Measurements from ENCODE around the gene SMPDL3B.

The SMPDL3B gene

GRCh38 chr1:27891196-27891889, 43.5 kb upstream of the SMPDL3B start:
- TF ChIP-seq CTCF (conservative IDR thresholded peaks at IDR 0.05): no peak
- H3K27ac ChIP-seq: no peak overlapping the region

GRCh38 chr1:27894521-27894920, 40.3 kb upstream of the SMPDL3B start:
- TF ChIP-seq CTCF (conservative IDR thresholded peaks at IDR 0.05): no peak
- no peak overlapping the region for H3K27ac ChIP-seq

- no peak overlapping the region for H3K27ac ChIP-seq
- TF ChIP-seq CTCF (conservative IDR thresholded peaks at IDR 0.05): no peak
Measured at GRCh38 chr1:27906759-27907158, 28.0 kb upstream of the SMPDL3B start.

GRCh38 chr1:27912429-27912828, 22.4 kb upstream of the SMPDL3B start:
- TF ChIP-seq CTCF (conservative IDR thresholded peaks at IDR 0.05): no peak

GRCh38 chr1:27915082-27915575, 19.7 kb upstream of the SMPDL3B start:
- H3K27ac ChIP-seq: peak overlapping the region; percentile 78
- TF ChIP-seq CTCF (conservative IDR thresholded peaks at IDR 0.05): no peak

More at GRCh38 chr1:27912429-27912828, 22.4 kb upstream of the SMPDL3B start:
- no peak overlapping the region for H3K27ac ChIP-seq

- TF ChIP-seq CTCF (conservative IDR thresholded peaks at IDR 0.05): no peak
- no peak overlapping the region for H3K27ac ChIP-seq
Measured at GRCh38 chr1:27922272-27922671, 12.5 kb upstream of the SMPDL3B start.

- no peak for TF ChIP-seq CTCF (conservative IDR thresholded peaks at IDR 0.05)
- H3K27ac ChIP-seq: no peak overlapping the region
Measured at GRCh38 chr1:27928216-27928954, 6.4 kb upstream of the SMPDL3B start.

Measured in VCaP (cell line).